Hematopoietic multipotent progenitor cell treated with erythropoietin and hydrocortisone succinate and interleukin-3 and kit ligand, for 17 days (in vitro differentiated cells): ENCODE measurements around the gene MXI1.
"Not testable (repeated sequence)": the region's sequence is repeated elsewhere in the genome, so short reads cannot be mapped to it uniquely, and the experiment has no call there.

ENCODE experiments used
- DNase-seq: peaks from one replicate; pipeline ENCODE4 v3.0.0-alpha.2; 2015; ENCODE audit warnings: low spot score

The MXI1 gene

DNA sequence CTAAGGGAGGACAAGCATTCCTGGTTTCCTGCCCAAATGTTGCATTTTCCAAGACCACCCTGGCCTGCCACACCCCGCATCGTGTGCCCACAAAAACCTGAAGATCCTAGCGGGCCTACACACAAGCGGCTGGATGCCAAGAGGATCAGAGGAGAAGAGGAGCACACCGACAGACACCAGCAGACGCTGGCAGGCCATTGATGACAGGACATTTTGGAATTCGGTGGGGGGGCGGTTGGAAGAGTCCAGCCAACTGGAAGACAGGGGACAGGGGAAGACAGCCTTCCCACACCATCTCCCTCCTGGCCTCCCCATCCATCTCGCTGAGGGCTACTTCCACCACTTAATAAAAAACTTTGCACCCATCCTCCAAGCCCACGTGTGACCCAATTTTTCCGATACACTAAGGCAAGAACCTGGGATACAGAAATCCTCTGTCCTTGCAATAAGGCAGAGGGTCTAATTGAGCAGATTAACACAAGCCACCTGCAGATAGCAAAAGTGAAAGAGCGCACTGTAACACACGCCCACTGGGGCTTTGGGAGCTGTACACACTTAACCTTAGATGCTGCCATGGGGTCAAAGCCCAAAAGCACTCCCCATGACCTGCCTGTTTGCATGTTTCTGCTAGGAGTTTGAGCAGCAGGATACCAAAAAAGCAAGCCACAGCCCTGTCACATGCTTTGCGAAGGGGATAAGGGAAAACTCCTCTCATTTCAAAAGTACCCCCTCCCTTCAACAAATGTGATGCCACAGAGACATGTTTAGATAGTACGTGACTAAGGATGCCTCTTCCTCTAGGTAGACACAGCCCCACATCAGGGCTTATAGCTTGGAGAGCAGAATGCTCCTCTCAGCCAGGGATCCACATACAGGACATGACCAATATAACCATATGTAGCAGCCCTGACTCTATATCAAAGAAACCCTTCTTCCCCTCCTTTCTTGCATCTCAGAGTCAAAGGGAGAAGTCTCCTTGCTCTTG, 110.8 kb downstream of the MXI1 start:
- DNase-seq = no peak

DNA sequence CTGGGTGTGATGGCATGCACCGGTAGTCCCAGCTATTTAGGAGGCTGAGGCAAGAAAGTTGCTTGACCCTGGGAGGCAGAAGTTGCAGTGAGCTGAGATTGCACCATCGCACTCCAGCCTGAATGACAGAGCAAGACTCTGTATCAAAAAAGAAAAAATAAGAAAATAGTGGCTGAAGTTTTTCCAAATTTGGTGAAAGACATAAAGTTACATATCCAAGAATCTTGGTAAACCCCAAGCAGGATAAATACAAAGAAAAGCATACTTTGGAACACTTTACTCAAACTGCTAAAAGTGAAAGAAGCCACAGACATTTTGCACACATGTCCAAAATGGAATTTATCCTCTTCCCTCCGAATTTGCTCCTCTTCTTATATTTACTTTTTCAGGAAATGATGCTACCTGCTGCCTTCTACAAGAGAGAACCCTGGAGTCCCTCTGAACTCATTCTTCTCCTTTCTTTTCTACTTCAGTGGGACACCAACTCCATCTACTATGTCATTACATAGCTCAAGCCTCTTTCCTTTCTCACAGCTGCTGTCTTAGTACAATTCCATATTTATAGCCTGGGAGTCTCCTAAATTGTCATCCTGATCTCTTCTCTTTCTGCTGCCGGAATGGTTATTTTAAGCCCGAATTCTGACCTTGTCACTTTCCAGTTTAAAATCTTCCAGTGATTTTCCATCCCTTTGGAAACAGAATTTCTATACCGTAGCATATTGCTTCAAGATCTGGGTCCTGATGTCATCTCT, 114.6 kb downstream of the MXI1 start:
- DNase-seq = no peak

DNA sequence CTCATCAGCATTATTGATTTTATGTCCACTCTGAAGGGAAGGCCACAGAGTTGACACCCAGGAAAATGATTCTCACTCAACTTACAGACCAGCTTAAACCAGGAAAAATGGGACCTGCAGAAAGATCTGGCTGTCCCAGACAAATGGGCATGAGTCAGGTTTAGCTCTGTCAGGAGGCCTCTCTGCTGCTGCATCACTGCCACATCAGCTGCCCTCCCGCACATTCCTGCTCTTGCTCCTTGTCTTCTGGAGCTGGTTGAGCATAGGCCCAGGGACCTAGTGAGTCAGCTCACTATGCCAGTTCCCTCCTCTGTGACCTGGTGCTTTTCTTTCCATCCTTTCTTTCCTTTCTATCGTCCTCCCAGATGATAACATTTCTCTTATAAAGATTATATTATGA, 116.1 kb downstream of the MXI1 start:
- DNase-seq = no peak

DNA sequence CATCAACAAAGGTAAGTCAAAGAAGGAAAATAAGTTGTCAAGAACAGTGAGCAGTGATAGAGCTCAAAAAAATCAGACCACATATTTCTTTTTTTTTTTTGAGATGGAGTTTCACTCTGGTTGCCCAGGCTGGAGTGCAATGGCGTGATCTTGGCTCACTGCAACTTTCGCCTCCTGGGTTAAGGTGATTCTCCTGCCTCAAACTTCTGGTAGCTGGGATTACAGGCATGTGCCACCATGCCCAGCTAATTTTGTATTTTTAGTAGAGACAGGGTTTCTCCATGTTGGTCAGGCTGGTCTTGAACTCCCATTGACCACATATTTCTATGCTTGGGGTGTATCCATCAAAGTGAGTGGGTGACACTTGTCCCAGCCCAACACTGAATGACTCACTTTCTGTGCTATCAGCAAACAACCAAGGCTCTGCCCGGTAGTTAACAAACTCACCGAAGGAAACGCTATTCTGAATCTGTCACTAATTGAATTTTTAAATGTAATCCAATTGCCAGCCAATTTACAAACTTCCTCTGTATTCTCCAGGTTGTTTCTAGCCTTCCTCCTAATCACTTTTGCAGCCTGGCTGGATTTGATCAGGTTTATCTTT, 116.9 kb downstream of the MXI1 start:
- DNase-seq = no peak

DNA sequence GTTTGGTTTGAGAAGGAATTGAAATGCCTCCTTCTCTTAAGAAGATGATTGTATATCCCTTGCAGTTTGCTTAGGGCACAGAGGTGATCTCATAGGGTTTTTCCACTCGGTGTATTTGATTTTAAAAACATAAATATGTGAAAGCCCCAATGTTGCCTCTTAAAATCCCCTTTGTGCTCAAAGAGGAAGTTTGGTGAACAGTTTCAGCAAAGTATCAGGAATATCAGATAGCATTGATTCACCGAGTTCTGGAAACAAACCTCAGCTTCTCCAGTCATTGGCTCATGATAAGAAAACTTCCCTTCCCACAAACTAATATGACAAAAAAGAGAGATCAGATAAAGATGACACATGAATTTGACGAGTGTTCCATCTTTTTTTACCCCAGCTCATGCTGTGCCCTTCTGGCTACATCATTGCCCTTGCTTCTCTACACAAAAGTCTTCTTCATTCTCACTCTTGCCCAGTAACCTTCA, 117.4 kb downstream of the MXI1 start:
- DNase-seq = no peak

DNA sequence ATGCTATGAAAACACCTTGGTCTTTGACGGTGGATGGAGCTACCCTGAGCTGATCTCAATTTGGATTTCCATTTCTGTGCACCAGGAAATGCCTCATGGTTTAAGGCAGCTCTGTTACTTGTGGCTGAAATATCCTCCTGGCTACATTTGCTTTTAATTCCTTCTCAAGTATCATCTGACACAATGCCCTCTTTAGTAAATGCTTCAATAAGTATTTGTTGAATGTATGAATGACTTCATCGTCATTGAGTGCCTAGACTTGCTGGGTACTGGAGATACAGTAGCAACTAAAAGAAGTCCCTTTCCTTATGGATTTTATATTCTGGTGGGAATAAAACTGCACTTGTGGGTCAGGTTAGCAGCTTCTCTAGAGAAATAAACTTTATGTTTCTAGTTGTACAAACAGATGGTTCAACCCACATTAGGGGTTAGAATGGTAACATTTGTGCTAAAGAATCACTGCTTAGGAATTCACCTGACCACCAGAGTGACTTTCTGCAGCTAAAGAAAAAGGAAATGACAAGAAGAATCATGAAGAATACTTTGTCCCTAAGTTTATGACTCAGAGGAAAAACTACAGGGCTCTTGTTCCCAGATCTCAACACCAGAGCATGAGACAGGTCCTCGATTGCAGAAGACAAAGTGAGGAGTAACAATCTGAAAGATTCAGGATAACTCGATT, 119.1 kb downstream of the MXI1 start:
- no peak for DNase-seq

DNA sequence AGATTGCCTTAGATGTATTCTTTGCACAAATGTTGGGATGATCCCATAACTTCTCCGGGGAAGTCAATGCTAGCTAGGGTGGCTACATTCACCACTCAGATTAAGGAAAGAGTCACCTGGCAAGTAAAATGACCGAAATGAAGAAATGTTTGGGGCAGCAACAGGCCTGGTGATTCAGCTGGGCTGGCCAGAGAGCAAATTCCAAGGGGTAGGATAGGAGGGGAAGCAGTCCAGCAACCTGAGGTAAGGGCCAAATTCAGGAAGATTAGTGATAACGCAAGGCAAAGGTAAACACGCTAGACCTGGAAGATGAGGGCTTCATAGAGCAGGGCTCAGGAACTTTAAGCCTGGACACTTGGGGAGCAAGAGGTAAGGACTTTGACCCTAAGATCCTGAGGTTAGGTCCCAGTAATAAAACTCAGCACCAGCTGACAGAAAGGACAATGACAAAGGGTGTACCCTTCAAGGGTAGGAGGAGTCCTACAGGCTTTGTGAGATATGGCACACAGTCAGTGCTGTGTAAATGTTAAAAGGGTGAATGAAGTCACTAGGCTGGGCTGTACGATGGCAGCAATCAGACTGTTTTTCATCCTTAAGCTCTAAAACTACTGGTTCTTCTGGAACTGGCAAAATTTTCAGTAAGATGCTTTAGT, 120.0 kb downstream of the MXI1 start:
- DNase-seq = no peak

DNA sequence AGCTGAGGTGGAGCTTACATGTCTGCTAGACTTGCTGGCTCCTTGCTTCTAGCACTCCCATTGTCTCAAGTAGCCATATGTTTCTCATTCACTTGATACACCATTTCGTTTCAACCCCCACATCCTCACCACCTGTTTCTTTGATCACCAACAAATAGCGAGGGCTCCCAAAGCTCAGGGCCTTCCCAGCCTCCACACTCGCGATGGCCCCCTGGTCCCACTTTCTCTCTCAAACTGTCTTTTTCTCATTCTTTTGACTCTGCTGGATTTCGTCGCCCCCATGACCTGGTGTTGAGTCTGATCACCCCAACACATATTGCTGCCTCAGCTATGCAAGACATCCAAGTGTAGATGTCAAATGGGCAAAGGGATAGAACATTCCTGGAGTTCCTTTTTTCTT, 123.3 kb downstream of the MXI1 start:
- DNase-seq = no peak

DNA sequence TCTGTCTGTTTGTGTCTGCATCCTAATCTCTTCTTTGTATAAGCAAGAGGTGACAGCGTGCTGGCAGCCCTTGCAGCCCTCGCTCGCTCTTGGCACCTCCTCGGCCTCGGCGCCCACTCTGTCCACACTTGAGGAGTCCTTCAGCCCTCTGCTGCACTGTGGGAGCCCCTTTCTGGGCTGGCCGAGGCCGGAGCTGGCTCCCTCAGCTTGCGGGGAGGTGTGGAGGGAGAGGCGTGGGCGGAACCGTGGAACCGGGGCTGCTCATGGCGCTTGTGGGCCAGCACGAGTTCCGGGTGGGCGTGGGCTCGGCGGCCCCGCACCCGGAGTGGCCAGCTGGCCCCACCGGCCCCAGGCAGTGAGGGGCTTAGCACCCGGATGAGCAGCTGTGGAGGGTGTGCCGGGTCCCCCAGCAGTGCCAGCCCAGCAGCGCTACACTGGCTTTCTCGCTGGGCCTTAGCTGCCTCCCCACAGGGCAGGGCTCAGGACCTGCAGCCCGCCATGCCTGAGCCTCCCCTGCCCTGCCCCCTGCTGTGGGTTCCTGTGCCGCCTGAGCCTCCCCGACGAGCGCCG, 123.9 kb downstream of the MXI1 start:
- not testable (repeated sequence) for DNase-seq

DNA sequence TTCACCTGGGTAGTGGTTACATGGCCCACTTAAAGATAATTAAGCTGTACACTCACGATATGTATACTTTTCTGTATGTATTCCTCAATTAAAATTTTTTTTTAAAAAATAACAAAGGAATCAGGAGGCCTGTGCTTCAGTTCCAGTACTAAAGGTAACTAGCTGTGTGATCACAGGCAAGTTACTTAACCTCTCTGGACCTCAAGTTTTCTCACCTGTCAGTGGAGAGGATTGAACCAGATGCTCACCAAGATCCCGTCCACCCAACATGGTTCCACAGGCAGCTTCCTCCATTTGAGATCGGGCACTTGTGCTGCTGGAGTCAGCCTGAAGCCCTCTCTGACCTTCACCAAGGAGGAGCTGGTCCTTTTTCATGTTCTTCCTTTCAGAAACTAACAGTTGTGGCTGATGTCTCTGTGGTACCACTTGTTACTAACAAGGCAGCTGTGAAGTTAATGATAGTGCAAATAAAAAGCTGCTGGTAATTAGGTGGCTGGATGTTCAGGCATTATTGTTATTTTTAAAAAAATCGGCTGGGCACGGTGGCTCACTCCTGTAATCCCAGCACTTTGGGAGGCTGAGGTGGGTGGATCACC, 126.8 kb downstream of the MXI1 start:
- DNase-seq = no peak

DNA sequence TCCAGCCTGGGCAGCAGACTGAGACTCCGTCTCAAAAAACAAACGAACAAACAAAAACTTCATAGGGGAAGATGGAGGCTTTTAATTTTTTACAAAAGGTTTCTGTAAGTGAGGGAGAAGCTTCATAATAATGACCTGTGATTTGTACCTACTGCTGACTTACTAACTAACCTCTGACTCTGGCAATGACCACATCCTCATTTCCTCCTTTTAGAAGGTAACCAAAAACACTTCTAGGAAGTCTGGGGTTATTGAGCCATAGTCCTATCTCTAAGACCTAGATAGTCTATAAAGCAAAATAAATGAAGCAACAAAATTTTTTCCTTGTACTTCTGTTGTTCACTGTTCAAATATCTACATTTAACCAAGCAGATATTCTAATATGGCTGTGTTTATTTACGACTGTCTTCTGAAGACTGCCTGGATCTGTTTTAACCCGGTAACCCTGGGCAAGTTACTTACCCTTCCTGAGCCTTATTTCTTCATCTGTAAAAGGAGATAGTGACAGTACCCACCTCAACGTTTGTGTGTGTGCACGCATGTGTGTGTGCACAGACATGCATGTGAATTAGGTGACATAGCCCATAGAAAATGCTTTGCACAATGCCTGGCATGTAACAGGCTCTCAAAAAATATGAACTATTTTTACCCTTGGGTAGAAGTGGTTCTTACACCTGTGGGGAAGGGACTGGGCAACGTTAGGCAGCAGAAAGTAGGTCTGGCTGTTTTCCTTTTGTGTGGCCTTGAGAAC, 128.1 kb downstream of the MXI1 start:
- DNase-seq = no peak

DNA sequence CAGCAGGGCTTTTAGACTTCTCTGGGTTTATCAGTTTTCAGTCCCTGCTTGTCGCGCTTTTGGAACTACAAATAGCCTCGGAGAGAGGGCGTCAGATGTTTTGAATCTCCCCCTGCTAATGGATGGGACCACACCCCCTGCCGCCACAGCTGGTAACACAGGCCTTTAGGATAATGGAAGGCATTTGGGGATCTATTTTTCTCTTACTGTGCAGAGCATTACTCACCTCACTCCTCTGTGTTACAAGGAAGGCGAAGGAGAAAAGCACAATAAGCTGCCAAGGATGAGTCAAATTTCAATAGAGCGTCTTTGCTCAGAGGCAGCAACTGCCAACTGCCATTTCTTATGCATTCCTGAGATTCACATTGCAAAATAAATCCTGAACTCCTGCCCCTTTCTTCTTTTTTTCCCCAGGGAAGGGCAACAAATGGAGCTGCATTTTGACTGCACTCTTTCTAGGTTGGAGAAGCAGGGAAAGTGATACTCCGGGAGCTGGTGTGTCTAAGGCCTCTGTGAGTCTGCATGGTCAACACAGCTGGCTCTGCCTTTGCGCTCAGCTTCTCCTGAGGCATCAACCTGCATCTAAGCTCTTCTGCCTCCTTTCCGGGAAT, 128.8 kb downstream of the MXI1 start:
- no peak for DNase-seq
